HG02610 (cell line): ENCODE data around the gene LRAT.

ENCODE experiments used
- ATAC-seq: cut with Tn5 transposase; IDR thresholded peaks from one replicate; pipeline ENCODE4 v1.9.1; 2021; ENCODE audit warnings: mild to moderate bottlenecking, moderate library complexity; ENCODE audit not compliant: unreplicated experiment

The LRAT gene

DNA sequence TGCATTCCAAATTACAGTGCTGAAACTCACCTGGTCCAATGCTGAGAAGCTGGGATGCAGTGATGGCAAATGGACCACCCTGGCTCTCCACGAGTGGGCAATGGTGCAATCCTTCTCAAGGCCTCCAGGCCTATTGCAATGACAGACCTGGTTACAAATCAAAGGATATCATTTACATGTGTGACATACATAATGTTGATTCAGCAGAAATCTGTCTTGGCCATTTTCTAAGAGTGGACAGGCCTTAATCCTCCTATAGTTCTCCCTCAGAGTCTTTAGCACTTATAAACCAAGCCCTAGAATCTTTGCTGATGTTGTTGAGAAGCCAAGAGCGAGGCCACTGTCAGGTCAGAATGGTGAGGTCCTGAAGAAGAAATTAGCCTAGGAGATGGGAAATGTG, 17.1 kb downstream of the LRAT start:
- no peak for ATAC-seq

DNA sequence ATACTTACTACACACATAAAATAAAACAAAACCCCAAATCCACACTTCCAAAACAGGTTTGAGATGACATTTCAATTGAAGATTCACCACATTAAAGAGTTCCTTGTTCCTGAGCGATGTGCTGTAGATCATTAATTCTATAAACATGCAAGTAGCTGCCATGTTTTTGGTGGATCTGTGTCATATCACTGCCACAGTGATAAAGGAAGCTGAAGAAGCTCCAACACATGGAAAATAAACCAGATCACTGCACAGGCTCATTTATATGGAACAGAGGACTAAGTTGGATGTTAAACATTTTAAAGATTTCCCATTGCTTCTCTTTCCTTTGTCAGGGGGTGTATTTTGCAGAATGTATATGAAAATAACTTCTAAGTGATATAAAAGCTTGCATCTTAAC, 34.5 kb downstream of the LRAT start:
- no peak for ATAC-seq

DNA sequence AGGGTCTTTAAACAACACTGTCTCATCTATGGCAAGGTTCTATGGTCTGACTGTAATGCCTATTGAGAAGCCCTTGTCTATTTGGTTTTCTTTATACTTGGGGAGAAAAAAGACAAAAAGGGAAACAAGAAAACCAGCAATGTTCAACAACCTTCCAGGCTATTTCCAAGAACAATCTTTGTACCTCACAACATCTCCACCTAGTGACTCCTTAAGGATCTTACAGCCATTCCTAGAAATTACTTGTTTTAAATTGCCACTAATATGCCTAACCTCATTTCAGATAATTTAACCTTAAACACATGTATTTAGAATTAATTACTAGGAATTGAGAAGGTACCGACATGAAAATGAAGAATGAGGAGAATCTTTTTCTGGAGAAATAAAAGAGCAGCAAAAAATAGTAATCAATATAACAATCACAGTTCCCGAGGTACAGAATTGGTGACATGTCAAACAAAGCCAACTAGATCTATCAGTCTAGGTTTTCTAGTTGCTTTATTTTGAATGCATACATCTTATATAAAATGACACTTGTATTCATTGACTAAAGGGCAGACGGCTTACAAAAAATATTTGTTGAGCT, 35.7 kb downstream of the LRAT start:
- no peak for ATAC-seq

GRCh38 chr4:154781126-154781982, 37.6 kb downstream of the LRAT start, which contains the start of gene RBM46:
Gene RBM46 (plus strand): TSS chr4:154781272. CDS start chr4:154796753, 15,481 bp downstream.
- no peak for ATAC-seq

- no peak for ATAC-seq
Measured at GRCh38 chr4:154781983-154782293, 38.1 kb downstream of the LRAT start.
